Measurements from ENCODE around the gene LRMDA. TPM values are rescaled to one million over a fixed set of nuclear protein-coding genes. Genes with fewer than 3 reads are reported as not detected.

LRMDA gene
- total and polyA plus RNA-seq, 7 donors, result 1.0 to 5.7 (median 2.5) TPM

DNA sequence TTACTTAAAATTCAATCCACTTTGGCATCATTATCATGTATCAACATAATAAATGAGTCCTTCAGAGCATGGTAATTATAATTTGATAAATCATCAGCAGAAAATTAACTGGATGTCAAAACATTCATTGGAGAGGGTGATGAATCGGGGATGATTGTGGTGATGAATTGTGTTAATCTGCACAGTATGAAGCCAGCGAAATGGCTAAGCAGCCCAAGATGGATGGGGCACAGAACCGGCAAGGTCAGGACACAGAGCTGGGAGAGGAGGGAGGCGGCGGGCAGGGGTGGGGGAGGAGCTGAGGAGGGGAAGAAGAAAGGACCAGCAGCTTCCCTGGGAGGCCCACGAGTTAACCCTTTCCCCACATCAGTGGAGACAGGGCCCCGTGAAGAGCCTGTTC is 536.1 kb downstream of the LRMDA start:
- H3K4me1 ChIP-seq, result no peaks in the 10 kb centered on the region
- no peak overlapping the region for H3K27ac ChIP-seq
- no peaks in the 10 kb centered on the region for H3K9me3 ChIP-seq
- ATAC-seq (no peak), DNase-seq (no peak)
- TF ChIP-seq, protein P1, sequence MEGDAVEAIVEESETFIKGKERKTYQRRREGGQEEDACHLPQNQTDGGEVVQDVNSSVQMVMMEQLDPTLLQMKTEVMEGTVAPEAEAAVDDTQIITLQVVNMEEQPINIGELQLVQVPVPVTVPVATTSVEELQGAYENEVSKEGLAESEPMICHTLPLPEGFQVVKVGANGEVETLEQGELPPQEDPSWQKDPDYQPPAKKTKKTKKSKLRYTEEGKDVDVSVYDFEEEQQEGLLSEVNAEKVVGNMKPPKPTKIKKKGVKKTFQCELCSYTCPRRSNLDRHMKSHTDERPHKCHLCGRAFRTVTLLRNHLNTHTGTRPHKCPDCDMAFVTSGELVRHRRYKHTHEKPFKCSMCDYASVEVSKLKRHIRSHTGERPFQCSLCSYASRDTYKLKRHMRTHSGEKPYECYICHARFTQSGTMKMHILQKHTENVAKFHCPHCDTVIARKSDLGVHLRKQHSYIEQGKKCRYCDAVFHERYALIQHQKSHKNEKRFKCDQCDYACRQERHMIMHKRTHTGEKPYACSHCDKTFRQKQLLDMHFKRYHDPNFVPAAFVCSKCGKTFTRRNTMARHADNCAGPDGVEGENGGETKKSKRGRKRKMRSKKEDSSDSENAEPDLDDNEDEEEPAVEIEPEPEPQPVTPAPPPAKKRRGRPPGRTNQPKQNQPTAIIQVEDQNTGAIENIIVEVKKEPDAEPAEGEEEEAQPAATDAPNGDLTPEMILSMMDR (IDR thresholded peaks at IDR 0.05), result no peak
- no peaks in the 10 kb centered on the region for H3K27me3 ChIP-seq (ENCODE audit: insufficient read depth in 3 of 3, low read length in 2 of 3)
- 54 to 70% (median 62%) methylated on average over 7 of the region's 7 CpGs for WGBS, 3 donors
- H3K36me3 ChIP-seq (ENCODE audit: insufficient read depth in 1 of 2, low read depth in 1 of 2), result no peaks in the 10 kb centered on the region
- intact Hi-C loops (cut with DNase I), result no loop called here
- no peak overlapping the region for H3K4me3 ChIP-seq

DNA sequence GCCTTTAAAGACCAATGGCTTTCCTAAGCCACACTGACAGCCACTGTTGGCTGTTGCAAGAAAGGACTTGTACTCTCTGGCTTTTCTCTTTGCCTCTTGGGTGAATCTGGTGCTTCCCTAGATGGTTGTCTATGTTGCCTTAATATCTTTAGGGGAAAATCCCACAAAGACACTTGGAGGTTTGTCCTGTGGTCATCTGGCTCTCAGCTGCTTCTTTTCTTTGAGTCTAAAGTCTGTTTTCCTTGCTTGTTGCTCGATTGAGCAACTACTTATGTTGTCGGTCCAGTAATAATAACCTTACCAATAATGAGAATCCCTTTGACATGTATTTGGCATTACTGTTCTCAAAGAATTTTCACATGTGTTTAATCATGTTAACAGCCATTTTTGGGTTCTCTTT is 537.6 kb downstream of the LRMDA start:
- intact Hi-C loops (cut with DNase I), result no loop called here
- ATAC-seq (no peak), DNase-seq (no peak)
- Histone ChIP-seq H3K27ac (no peak overlapping the region), H3K4me1 (no peaks in the 10 kb centered on the region), H3K9me3 (no peaks in the 10 kb centered on the region), H3K4me3 (no peak overlapping the region), H3K36me3 (ENCODE audit: insufficient read depth in 1 of 2, low read depth in 1 of 2) (no peaks in the 10 kb centered on the region), H3K27me3 (ENCODE audit: insufficient read depth in 3 of 3, low read length in 2 of 3) (no peaks in the 10 kb centered on the region)
- WGBS, 3 donors, result 70 to 77% (median 76%) methylated on average over 2 of the region's 2 CpGs
- TF ChIP-seq, protein P1 (IDR thresholded peaks at IDR 0.05), result no peak

DNA sequence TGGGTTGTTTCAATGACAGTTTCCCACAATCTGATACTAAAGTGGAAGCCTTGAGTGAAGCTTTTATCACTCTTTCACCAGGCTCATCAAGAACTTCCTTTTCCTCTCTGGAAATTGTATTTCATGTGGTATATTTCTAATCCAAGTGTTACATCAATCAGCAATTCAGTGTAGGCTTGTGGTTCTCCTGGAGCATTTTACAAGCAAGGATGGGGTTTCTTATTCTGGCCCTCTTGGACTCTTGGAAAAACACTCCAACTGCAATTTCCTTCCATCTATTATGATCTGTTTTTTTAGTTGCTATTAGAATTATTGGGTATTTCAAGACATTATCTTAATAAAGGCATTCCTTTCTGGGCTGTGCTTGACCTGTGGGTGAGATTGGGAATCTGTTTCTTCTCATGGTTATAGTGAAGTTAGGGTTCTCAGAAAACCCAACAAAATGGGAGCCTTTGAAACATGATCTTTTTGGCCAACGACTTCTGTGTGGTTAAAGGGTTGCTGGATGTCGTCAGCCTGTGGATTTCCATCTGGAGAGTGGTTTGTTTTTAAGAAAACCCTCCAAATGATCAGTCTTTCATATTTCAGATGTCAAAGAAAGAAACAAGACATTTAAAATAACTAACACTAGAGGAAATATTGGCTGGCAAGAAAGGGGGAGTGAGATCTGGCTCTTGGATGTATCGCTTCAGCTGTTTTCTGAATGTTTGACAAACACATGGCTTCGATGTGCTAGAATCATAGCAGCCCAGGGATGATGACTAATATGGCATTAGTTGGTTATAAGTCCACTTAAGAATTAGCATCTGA is 540.2 kb downstream of the LRMDA start:
- Histone ChIP-seq H3K4me3 (no peak overlapping the region), H3K9me3 (no peaks in the 10 kb centered on the region), H3K4me1 (no peaks in the 10 kb centered on the region), H3K27ac (no peak overlapping the region), H3K36me3 (ENCODE audit: insufficient read depth in 1 of 2, low read depth in 1 of 2) (no peaks in the 10 kb centered on the region), H3K27me3 (ENCODE audit: insufficient read depth in 3 of 3, low read length in 2 of 3) (no peaks in the 10 kb centered on the region)
- ATAC-seq, result peak in 1 of 4 donors; percentile 56
- WGBS, 3 donors, result 45 to 58% (median 46%) methylated on average over 4 of the region's 4 CpGs
- DNase-seq, result no peak
- TF ChIP-seq, protein P1 (IDR thresholded peaks at IDR 0.05), result no peak
- intact Hi-C loops (cut with DNase I), result no loop called here

DNA sequence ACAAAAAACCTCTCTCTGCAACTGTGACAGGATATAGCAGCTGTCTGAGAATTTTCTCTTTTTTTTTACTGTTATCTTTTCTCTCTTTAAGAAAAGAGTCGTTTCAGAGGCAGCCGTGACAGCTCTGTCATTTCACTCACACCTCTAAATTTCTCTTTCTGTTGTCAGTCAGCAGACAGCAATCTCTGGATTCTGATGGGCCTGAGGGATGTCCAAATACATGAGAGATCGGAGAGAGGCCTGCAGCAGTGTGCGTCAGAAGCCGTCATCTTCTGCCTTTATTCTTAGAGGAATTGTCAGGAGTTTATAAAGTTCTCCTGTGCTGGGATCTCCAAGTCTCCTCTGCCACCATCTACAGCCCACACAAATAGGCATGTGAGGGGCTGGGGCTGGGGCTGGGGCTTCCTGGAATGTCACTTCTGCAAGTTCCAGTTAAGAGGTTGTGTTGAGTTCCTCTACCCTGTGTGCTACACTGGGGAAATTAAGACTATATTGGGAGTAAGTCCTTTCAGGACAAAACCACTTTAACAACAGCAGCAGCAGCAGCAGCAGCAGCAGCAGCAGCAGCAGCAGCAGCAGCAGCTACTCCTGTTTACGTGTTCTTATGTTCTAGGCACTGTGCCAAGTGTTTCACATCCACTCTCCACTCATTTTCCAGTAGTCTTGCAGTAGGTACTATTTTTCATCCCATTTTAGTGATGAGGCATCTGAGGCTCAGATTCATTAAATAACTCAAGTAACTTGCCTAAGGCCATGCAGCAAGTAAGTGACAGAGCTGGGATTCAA is 541.3 kb downstream of the LRMDA start:
- no peaks in the 10 kb centered on the region for H3K27me3 ChIP-seq (ENCODE audit: insufficient read depth in 3 of 3, low read length in 2 of 3)
- no peaks in the 10 kb centered on the region for H3K9me3 ChIP-seq
- DNase-seq (no peak), ATAC-seq (peak in 1 of 4 donors; percentile 52)
- H3K4me1 ChIP-seq, result no peaks in the 10 kb centered on the region
- H3K4me3 ChIP-seq, result no peak overlapping the region
- no peaks in the 10 kb centered on the region for H3K36me3 ChIP-seq (ENCODE audit: insufficient read depth in 1 of 2, low read depth in 1 of 2)
- intact Hi-C loops (cut with DNase I), result no loop called here
- TF ChIP-seq, protein P1 (IDR thresholded peaks at IDR 0.05), result no peak
- WGBS, 3 donors, result 48 to 62% (median 56%) methylated on average over 6 of the region's 6 CpGs
- H3K27ac ChIP-seq, result no peak overlapping the region
